Trophoblast cell (in vitro differentiated cells and primary cell): ENCODE measurements around the gene TMEM232.

Experiments
- DNase-seq, 2 donors: peaks; one replicate each; pipeline ENCODE4 v3.0.0-alpha.2; 2016
- H2AFZ ChIP-seq: 2 replicates; pipeline ENCODE4 v1.6.1; 2013; ENCODE audit warnings: low read length, moderate library complexity, mild to moderate bottlenecking; ENCODE audit not compliant: insufficient read depth, poor library complexity
- H2AK5ac ChIP-seq: 2 replicates; pipeline ENCODE4 v1.6.1; 2013; ENCODE audit warnings: mild to moderate bottlenecking, low read length
- H2BK120ac ChIP-seq: 2 replicates; pipeline ENCODE4 v1.6.1; 2013; ENCODE audit warnings: low read length, mild to moderate bottlenecking, moderate library complexity; ENCODE audit not compliant: insufficient read depth, poor library complexity
- H2BK12ac ChIP-seq: 2 replicates; pipeline ENCODE4 v1.6.1; 2013; ENCODE audit warnings: mild to moderate bottlenecking, low read length, moderate library complexity
- H2BK5ac ChIP-seq: 2 replicates; pipeline ENCODE4 v1.6.1; 2013; ENCODE audit warnings: low read length, low read depth, moderate library complexity, mild to moderate bottlenecking; ENCODE audit not compliant: poor library complexity
- H3K14ac ChIP-seq: 2 replicates; pipeline ENCODE4 v1.6.1; 2013; ENCODE audit warnings: mild to moderate bottlenecking, low read length
- H3K18ac ChIP-seq: 2 replicates; pipeline ENCODE4 v1.6.1; 2013; ENCODE audit warnings: mild to moderate bottlenecking, low read length
- H3K23ac ChIP-seq: 2 replicates; pipeline ENCODE4 v1.6.1; 2013; ENCODE audit warnings: low read length
- H3K27ac ChIP-seq: 2 replicates; pipeline ENCODE4 v1.5.1; 2013; ENCODE audit warnings: low read depth, mild to moderate bottlenecking, inconsistent platforms, low read length, moderate library complexity
- H3K27me3 ChIP-seq: 2 replicates; pipeline ENCODE4 v1.6.1; 2013; ENCODE audit warnings: inconsistent platforms, mild to moderate bottlenecking, low read length, moderate library complexity; ENCODE audit not compliant: insufficient read depth
- H3K36me3 ChIP-seq, 2 experiments: 1 replicate in 1 of 2; 2 replicates in 1 of 2; pipeline ENCODE4 v1.6.1; 2013; ENCODE audit warnings: low read length in 2 of 2, mild to moderate bottlenecking in 2 of 2, moderate library complexity in 1 of 2; ENCODE audit not compliant: insufficient read depth in 2 of 2, control insufficient read depth in 1 of 2
- H3K4ac ChIP-seq: 2 replicates; pipeline ENCODE4 v1.6.1; 2013; ENCODE audit warnings: low read depth, mild to moderate bottlenecking, low read length, moderate library complexity
- H3K4me1 ChIP-seq, 2 experiments: 1 replicate in 1 of 2; 2 replicates in 1 of 2; pipeline ENCODE4 v1.6.1; 2013; ENCODE audit warnings: low read length in 2 of 2, mild to moderate bottlenecking in 2 of 2, moderate library complexity in 1 of 2; ENCODE audit not compliant: insufficient read depth in 2 of 2, control insufficient read depth in 1 of 2
- H3K4me2 ChIP-seq: 2 replicates; pipeline ENCODE4 v1.6.1; 2013; ENCODE audit warnings: inconsistent platforms, mild to moderate bottlenecking, low read length, moderate library complexity
- H3K4me3 ChIP-seq: 2 replicates; pipeline ENCODE4 v1.5.1; 2013; ENCODE audit warnings: mild to moderate bottlenecking, low read depth, low read length, inconsistent platforms
- H3K79me1 ChIP-seq: one replicate; pipeline ENCODE4 v1.6.1; 2013; ENCODE audit warnings: low read length
- H3K79me2 ChIP-seq: 2 replicates; pipeline ENCODE4 v1.6.1; 2013; ENCODE audit warnings: low read length, mild to moderate bottlenecking; ENCODE audit not compliant: control insufficient read depth, insufficient read depth, poor library complexity
- H3K9ac ChIP-seq: 2 replicates; pipeline ENCODE4 v1.6.1; 2013; ENCODE audit warnings: mild to moderate bottlenecking, low read length
- H3K9me3 ChIP-seq: 2 replicates; pipeline ENCODE4 v1.6.1; 2013; ENCODE audit warnings: low read depth, mild to moderate bottlenecking, control low read depth, inconsistent platforms, low read length; ENCODE audit not compliant: insufficient read depth
- H4K12ac ChIP-seq: 2 replicates; pipeline ENCODE4 v1.6.1; 2013; ENCODE audit warnings: low read depth, mild to moderate bottlenecking, low read length, moderate library complexity
- H4K8ac ChIP-seq: 2 replicates; pipeline ENCODE4 v1.6.1; 2013; ENCODE audit warnings: low read depth, mild to moderate bottlenecking, low read length, moderate library complexity
- H4K91ac ChIP-seq: one replicate; pipeline ENCODE4 v1.6.1; 2013; ENCODE audit warnings: low read depth, mild to moderate bottlenecking, low read length, moderate library complexity
- WGBS: extraction: QIAGEN DNeasy Blood & Tissue Kit; methylation state at CpG from one replicate; pipeline ENCODE4 v1.1.7; 2013; ENCODE audit warnings: missing lambda C conversion rate; ENCODE audit not compliant: insufficient read length, insufficient coverage; ENCODE audit errors: extremely low coverage; 5-methylcytosine and 5-hydroxymethylcytosine counted together

Gene TMEM232

DNA sequence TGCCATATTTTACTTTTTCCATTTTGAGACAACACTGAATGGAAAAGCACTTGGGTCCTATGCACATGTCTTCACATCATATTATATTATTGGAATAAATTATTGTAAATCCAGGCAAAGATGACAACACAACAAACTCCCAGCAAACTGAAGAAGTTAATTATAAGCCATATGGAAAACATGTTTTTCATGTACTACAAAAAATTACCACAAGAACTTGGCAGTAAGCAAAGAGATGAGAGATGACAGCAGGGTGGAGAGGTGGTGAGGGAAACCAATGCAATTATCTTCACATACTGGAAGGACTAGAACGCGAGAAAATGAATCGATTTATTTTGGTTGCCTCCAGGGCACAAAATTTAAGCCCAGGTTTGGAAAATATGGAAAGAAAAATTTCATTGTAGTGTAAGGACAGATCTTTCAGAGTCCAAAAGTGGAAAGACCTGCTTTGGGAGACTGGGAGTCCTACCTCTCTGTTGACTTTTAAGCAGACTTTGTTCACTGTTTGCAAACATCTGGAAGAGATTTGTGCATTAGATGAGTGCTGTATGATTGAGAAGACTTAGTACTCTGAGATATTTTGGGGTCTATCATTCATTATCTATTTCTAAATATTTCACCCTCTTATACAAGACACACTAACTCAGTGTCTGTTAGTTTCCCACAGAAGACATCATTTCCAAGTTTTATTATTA is 138.0 kb downstream of the TMEM232 start:
- H3K27ac ChIP-seq: no peak overlapping the region
- no peak overlapping the region for H2BK12ac ChIP-seq
- H3K9me3 ChIP-seq: no peaks in the 10 kb centered on the region
- no peak overlapping the region for H3K23ac ChIP-seq
- no peak overlapping the region for H3K4ac ChIP-seq
- H2BK5ac ChIP-seq: no peak overlapping the region
- no peak overlapping the region for H3K18ac ChIP-seq
- H3K27me3 ChIP-seq: no peaks in the 10 kb centered on the region
- no peak overlapping the region for H2BK120ac ChIP-seq
- H2AK5ac ChIP-seq: no peak overlapping the region
- H3K36me3 ChIP-seq: no peaks in the 10 kb centered on the region
- no peak overlapping the region for H3K4me3 ChIP-seq
- H4K12ac ChIP-seq: no peak overlapping the region
- WGBS: no CpG with 5 or more reads among the region's 3 CpGs
- no peak for DNase-seq
- H3K79me2 ChIP-seq: no peaks in the 10 kb centered on the region
- no peak overlapping the region for H2AFZ ChIP-seq
- H3K14ac ChIP-seq: no peak overlapping the region
- H4K8ac ChIP-seq: no peak overlapping the region
- H3K9ac ChIP-seq: no peak overlapping the region
- H3K4me1 ChIP-seq: no peaks in the 10 kb centered on the region
- H3K79me1 ChIP-seq: no peaks in the 10 kb centered on the region
- H4K91ac ChIP-seq: no peak overlapping the region
- H3K4me2 ChIP-seq: no peak overlapping the region

DNA sequence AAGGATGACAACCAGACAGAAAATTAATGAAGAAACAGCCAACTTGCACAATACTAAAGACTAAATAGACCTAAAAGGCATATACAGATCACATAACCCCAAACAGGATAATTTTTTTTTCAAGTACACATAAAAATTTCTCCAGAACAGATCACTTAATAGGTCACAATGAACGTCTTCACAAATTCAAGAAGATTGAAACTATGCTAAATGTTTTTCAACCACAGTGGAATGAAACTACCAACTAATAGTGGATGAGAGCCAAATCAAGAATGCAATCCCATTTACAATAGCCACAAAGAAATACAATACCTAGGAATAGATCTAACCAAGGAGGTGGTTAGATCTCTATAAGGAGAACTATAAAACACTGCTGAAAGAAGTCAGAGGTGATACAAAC is 145.8 kb downstream of the TMEM232 start:
- Histone ChIP-seq H3K9ac (no peak overlapping the region), H3K79me1 (no peaks in the 10 kb centered on the region), H2AFZ (no peak overlapping the region), H3K4me2 (no peak overlapping the region), H3K27ac (no peak overlapping the region), H3K79me2 (no peaks in the 10 kb centered on the region), H3K27me3 (no peaks in the 10 kb centered on the region), H3K36me3 (no peaks in the 10 kb centered on the region), H3K4me3 (no peak overlapping the region), H3K9me3 (no peaks in the 10 kb centered on the region), H3K14ac (no peak overlapping the region), H3K4me1 (peaks cover 0 to 3% of the 10 kb centered on the region in 2 experiments), H4K12ac (no peak overlapping the region), H2AK5ac (no peak overlapping the region), H3K18ac (no peak overlapping the region), H2BK120ac (no peak overlapping the region), H4K91ac (no peak overlapping the region), H3K4ac (no peak overlapping the region), H2BK5ac (no peak overlapping the region), H3K23ac (no peak overlapping the region), H4K8ac (no peak overlapping the region), H2BK12ac (no peak overlapping the region)
- DNase-seq: no peak
- WGBS: no CpG with 5 or more reads among the region's 1 CpG

DNA sequence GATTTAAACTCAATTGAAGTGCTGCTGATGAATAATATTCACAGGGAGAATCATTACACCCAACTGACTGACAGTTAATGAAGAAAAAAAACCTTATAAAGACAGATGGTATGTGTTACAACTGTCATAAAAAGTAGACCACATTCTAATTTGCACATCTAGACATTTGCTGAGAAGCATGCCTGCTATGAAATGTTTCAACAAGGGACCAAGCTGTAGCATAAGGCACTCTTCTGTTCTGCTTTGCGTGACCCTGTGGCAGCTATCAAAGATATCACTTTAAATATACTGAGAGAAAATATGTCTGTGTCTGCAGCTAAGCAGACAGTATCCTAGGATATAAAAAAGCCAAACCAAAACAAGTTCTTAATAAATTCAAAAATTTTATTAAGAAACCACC is 153.7 kb downstream of the TMEM232 start:
- Histone ChIP-seq H3K4me3 (no peak overlapping the region), H3K4me1 (peaks cover 0 to 3% of the 10 kb centered on the region in 2 experiments), H2AK5ac (no peak overlapping the region), H3K27ac (no peak overlapping the region), H3K23ac (no peak overlapping the region), H4K8ac (no peak overlapping the region), H3K4ac (no peak overlapping the region), H3K14ac (no peak overlapping the region), H2AFZ (no peak overlapping the region), H3K27me3 (no peaks in the 10 kb centered on the region), H3K4me2 (no peak overlapping the region), H3K79me2 (no peaks in the 10 kb centered on the region), H4K91ac (no peak overlapping the region), H3K9ac (no peak overlapping the region), H3K36me3 (no peaks in the 10 kb centered on the region), H3K9me3 (no peaks in the 10 kb centered on the region), H4K12ac (no peak overlapping the region), H3K79me1 (no peaks in the 10 kb centered on the region), H2BK120ac (no peak overlapping the region), H2BK5ac (no peak overlapping the region), H2BK12ac (no peak overlapping the region), H3K18ac (no peak overlapping the region)
- no CpG with 5 or more reads among the region's 1 CpG for WGBS
- no peak for DNase-seq

DNA sequence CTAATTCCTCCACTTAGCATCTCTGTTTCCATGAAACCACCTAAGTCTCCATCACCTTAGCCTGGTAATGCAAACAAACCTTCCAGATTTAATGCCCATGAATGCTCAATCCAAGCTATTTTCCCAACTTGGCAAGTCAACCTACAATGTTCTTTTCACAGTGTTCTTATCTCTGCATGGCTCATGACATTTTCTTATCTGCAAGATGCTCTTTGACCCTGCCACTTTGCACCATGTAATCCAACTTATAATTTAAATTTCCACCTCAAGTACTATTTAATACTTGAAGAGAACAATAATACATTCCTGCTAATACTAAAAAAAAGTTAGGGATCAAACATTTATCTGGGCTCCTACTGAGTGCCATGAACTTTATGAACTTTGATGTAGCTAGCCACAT is 164.3 kb downstream of the TMEM232 start:
- no peak overlapping the region for H2BK5ac ChIP-seq
- no peak overlapping the region for H3K23ac ChIP-seq
- no peaks in the 10 kb centered on the region for H3K27me3 ChIP-seq
- no peak overlapping the region for H3K4me3 ChIP-seq
- no peaks in the 10 kb centered on the region for H3K9me3 ChIP-seq
- no peaks in the 10 kb centered on the region for H3K79me2 ChIP-seq
- no peak overlapping the region for H2AK5ac ChIP-seq
- no peak overlapping the region for H3K4me2 ChIP-seq
- H3K36me3 ChIP-seq: no peaks in the 10 kb centered on the region
- H2BK12ac ChIP-seq: no peak overlapping the region
- no peak overlapping the region for H3K4ac ChIP-seq
- no peak overlapping the region for H2AFZ ChIP-seq
- H2BK120ac ChIP-seq: no peak overlapping the region
- no peak overlapping the region for H4K91ac ChIP-seq
- H3K79me1 ChIP-seq: no peaks in the 10 kb centered on the region
- H3K18ac ChIP-seq: no peak overlapping the region
- DNase-seq: no peak
- no peak overlapping the region for H3K27ac ChIP-seq
- no peak overlapping the region for H4K12ac ChIP-seq
- H3K14ac ChIP-seq: no peak overlapping the region
- no peak overlapping the region for H3K9ac ChIP-seq
- no peak overlapping the region for H4K8ac ChIP-seq
- no peaks in the 10 kb centered on the region for H3K4me1 ChIP-seq
